Ishikawa (cell line): Measurements from ENCODE around the gene PAK1IP1.

ENCODE experiments used
- CEBPB ChIP-seq: IDR thresholded peaks from 2 replicates; pipeline ENCODE4 v1.6.1; 2012
- CREB1 ChIP-seq: IDR thresholded peaks from 2 replicates; pipeline ENCODE4 v1.6.1; 2012; ENCODE audit warnings: low read depth
- EGR1 ChIP-seq: IDR thresholded peaks from 2 replicates; pipeline ENCODE4 v1.6.1; 2012
- EP300 ChIP-seq: IDR thresholded peaks from 2 replicates; pipeline ENCODE4 v1.6.1; 2012; ENCODE audit warnings: borderline replicate concordance
- FOXM1 ChIP-seq: IDR thresholded peaks from 2 replicates; pipeline ENCODE4 v1.6.1; 2012; ENCODE audit warnings: low read depth, borderline replicate concordance
- MAX ChIP-seq: IDR thresholded peaks from 2 replicates; pipeline ENCODE4 v1.6.1; 2012
- NFIC ChIP-seq: IDR thresholded peaks from 2 replicates; pipeline ENCODE4 v1.6.1; 2012
- RAD21 ChIP-seq: IDR thresholded peaks from 2 replicates; pipeline ENCODE4 v1.6.1; 2012; ENCODE audit warnings: low read depth
- REST ChIP-seq: IDR thresholded peaks from 2 replicates; pipeline ENCODE4 v1.6.1; 2012; ENCODE audit warnings: low read depth, mild to moderate bottlenecking
- TAF1 ChIP-seq: IDR thresholded peaks from 2 replicates; pipeline ENCODE4 v1.6.1; 2012; ENCODE audit warnings: low read depth, mild to moderate bottlenecking
- TCF12 ChIP-seq: IDR thresholded peaks from 2 replicates; pipeline ENCODE4 v1.6.1; 2012; ENCODE audit warnings: low read depth
- TEAD4 ChIP-seq: IDR thresholded peaks from 2 replicates; pipeline ENCODE4 v1.6.1; 2012
- USF1 ChIP-seq: IDR thresholded peaks from 2 replicates; pipeline ENCODE4 v1.6.1; 2012
- YY1 ChIP-seq: IDR thresholded peaks from 2 replicates; pipeline ENCODE4 v1.6.1; 2012; ENCODE audit warnings: low read depth
- ZBTB7A ChIP-seq: IDR thresholded peaks from 2 replicates; pipeline ENCODE4 v1.6.1; 2012; ENCODE audit warnings: low read depth

The PAK1IP1 gene

DNA sequence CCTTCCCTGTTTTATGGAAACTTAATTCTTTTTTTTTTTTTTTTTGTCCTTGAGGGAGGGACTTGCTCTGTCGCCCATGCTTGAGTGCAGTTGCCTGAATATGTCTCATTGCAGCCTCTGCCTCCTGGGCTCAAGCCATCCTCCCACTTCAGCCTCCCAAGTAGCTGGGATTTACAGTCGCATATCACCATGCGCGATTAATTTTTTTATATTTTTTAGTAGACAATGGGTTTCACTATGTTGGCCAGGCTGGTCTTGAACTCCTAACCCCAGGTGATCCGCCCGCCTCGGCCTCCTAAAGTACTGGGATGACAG lies 28.8 kb downstream of the PAK1IP1 start:
- TF ChIP-seq CREB1 (no peak), ZBTB7A (no peak), USF1 (no peak)

- TF ChIP-seq EGR1: no peak
- no peak for TF ChIP-seq FOXM1
- no peak for TF ChIP-seq REST
- TF ChIP-seq CREB1: no peak
- TF ChIP-seq USF1: no peak
- TF ChIP-seq RAD21: no peak
- no peak for TF ChIP-seq TCF12
- TF ChIP-seq CEBPB: no peak
- TF ChIP-seq NFIC: no peak
- TF ChIP-seq ZBTB7A: no peak
- no peak for TF ChIP-seq EP300
- no peak for TF ChIP-seq TAF1
- no peak for TF ChIP-seq MAX
Measured at GRCh38 chr6:10725044-10725443, 30.3 kb downstream of the PAK1IP1 start.

DNA sequence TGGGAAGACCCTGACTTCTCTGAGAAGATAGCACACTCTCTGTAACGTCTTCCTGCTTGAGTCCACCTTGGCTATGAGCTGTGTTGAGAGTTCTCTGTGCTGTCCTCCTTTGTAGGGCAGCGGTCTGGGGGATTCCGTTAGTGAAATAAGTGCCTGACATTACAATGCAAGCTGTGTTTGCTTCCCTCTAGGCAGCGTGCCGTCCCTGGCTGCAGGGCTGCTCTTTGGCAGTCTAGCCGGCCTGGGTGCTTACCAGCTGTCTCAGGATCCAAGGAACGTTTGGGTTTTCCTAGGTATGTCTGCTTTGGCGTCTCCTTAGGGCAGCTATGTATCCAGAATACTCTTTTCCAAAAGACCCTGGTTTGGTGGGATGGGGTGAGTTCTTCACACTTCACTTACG lies 30.9 kb downstream of the PAK1IP1 start:
- TF ChIP-seq MAX (no peak), TEAD4 (no peak), USF1 (no peak), CREB1 (no peak), ZBTB7A (no peak), CEBPB (no peak), TCF12 (no peak), YY1 (no peak), EP300 (no peak), NFIC (no peak)

DNA sequence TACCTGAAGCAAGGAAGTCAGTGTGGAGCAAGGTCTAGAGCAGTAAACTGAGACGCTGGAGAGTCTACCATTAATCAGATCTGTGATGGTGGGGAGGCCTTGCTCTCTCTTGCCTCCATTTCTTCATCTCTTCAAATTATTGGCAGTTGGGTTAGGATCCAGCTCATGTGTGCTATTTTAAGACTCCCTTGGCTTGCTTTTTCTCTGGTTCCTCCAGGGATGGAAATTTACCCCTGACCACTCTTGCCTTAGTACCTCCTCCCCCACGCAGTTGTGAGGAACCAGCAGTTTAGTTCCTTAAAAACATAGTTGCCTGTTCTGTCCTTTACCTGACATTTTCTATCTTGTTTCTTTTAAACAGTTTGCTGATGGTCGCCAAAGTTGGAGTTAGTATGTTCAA lies 35.5 kb downstream of the PAK1IP1 start:
- TF ChIP-seq RAD21 (no peak), YY1 (no peak), TEAD4 (no peak), FOXM1 (no peak), USF1 (no peak), NFIC (no peak), REST (no peak), MAX (no peak), CEBPB (no peak), EGR1 (no peak), TAF1 (no peak), CREB1 (no peak), EP300 (no peak)

GRCh38 chr6:10733151-10733715 lies 38.5 kb downstream of the PAK1IP1 start:
- TF ChIP-seq YY1 (no peak), RAD21 (no peak), EP300 (no peak), TEAD4 (no peak), FOXM1 (no peak), CEBPB (no peak), CREB1 (no peak), REST (no peak), MAX (no peak), TCF12 (no peak), ZBTB7A (no peak), TAF1 (no peak), EGR1 (no peak), NFIC (no peak), USF1 (no peak)
